CD14-positive monocyte (primary cell): ENCODE measurements around the gene RNF187. TPM values are rescaled to one million over a fixed set of nuclear protein-coding genes. Genes with fewer than 3 reads are reported as not detected.
A peak's percentile ranks its signal among the peaks of the same experiment; 100 is the strongest.

Source experiments
- DNase-seq, 3 donors: peaks; one replicate each; pipeline ENCODE4 v3.0.0-alpha.2; 2011 to 2022
- H2AFZ ChIP-seq: 2 replicates; pipeline ENCODE4 v1.6.0; 2012; ENCODE audit warnings: mild to moderate bottlenecking, low read depth, low read length, inconsistent platforms; ENCODE audit not compliant: insufficient read depth, poor library complexity, severe bottlenecking
- H3K27ac ChIP-seq, 2 donors: 1 replicate in 1 of 2; 2 replicates in 1 of 2; pipeline ENCODE4 v1.5.1; 2012 to 2013; ENCODE audit warnings: low read length in 2 of 2, control low read depth in 1 of 2, inconsistent platforms in 1 of 2, low read depth in 1 of 2, mild to moderate bottlenecking in 1 of 2
- H3K27me3 ChIP-seq, 2 donors: one replicate each; pipeline versions ENCODE4 v1.6.0 to v1.6.1; 2011 to 2013; ENCODE audit warnings: low read length in 2 of 2; ENCODE audit not compliant: control insufficient read depth in 2 of 2, insufficient read depth in 2 of 2
- H3K36me3 ChIP-seq, 2 donors: replicated peaks in 1 of 2; 1 replicate in 1 of 2; 2 replicates in 1 of 2; pipeline versions ENCODE4 v1.5.1 to v1.6.1; 2012 to 2013; ENCODE audit warnings: low read length in 2 of 2, control low read depth in 1 of 2, inconsistent platforms in 1 of 2, mild to moderate bottlenecking in 1 of 2; ENCODE audit not compliant: insufficient read depth in 2 of 2, control insufficient read depth in 1 of 2
- H3K4me1 ChIP-seq, 2 donors: 1 replicate in 1 of 2; 2 replicates in 1 of 2; pipeline versions ENCODE4 v1.5.1 to v1.6.1; 2012 to 2013; ENCODE audit warnings: low read length in 2 of 2, control low read depth in 1 of 2, inconsistent platforms in 1 of 2, mild to moderate bottlenecking in 1 of 2, moderate library complexity in 1 of 2; ENCODE audit not compliant: insufficient read depth in 2 of 2, control insufficient read depth in 1 of 2
- H3K4me2 ChIP-seq: replicated peaks from 2 replicates; pipeline ENCODE3; 2012; ENCODE audit warnings: low read length, moderate library complexity, mild to moderate bottlenecking; ENCODE audit not compliant: poor library complexity, severe bottlenecking; ENCODE audit errors: extremely low read depth
- H3K4me3 ChIP-seq, 3 experiments: fragments of 200-600 bp in 1 of 3; sonication (generic) in 1 of 3; replicated peaks in 1 of 3; 1 replicate in 2 of 3; 2 replicates in 1 of 3; pipeline ENCODE4 v1.5.1; 2011 to 2013; ENCODE audit warnings: low read length in 3 of 3, mild to moderate bottlenecking in 3 of 3, control low read depth in 2 of 3, low read depth in 2 of 3, inconsistent platforms in 1 of 3, moderate library complexity in 1 of 3
- H3K79me2 ChIP-seq: 2 replicates; pipeline ENCODE4 v1.6.0; 2012; ENCODE audit warnings: mild to moderate bottlenecking, control low read depth, inconsistent platforms, low read length, moderate library complexity; ENCODE audit not compliant: insufficient read depth
- H3K9ac ChIP-seq: 2 replicates; pipeline ENCODE4 v1.6.0; 2017; ENCODE audit warnings: low read length, mild to moderate bottlenecking; ENCODE audit not compliant: insufficient read depth, poor library complexity, severe bottlenecking
- H3K9me3 ChIP-seq, 2 donors: replicated peaks in 1 of 2; 1 replicate in 1 of 2; 2 replicates in 1 of 2; pipeline versions ENCODE4 v1.5.1 to v1.6.1; 2012 to 2013; ENCODE audit warnings: low read length in 2 of 2, control low read depth in 1 of 2; ENCODE audit not compliant: control insufficient read depth in 1 of 2, insufficient read depth in 1 of 2
- H4K20me1 ChIP-seq: 2 replicates; pipeline ENCODE4 v1.6.0; 2012; ENCODE audit warnings: mild to moderate bottlenecking, low read length, control low read depth, moderate library complexity; ENCODE audit not compliant: insufficient read depth
- H3K27ac Mint-ChIP-seq, 7 donors: one replicate each; pipeline ENCODE4 v1.8.0; 2020; ENCODE audit warnings: mild to moderate bottlenecking in 7 of 7, mixed read lengths in 7 of 7, moderate library complexity in 6 of 7, inconsistent platforms in 2 of 7
- H3K27me3 Mint-ChIP-seq, 3 donors: one replicate each; pipeline ENCODE4 v1.8.0; 2021 to 2022; ENCODE audit warnings: low read depth in 3 of 3, mild to moderate bottlenecking in 3 of 3, mixed read lengths in 3 of 3, moderate library complexity in 3 of 3, inconsistent platforms in 1 of 3
- H3K36me3 Mint-ChIP-seq, 2 donors: one replicate each; pipeline ENCODE4 v1.8.0; 2020; ENCODE audit warnings: mixed read lengths in 2 of 2, inconsistent platforms in 1 of 2, mild to moderate bottlenecking in 1 of 2
- H3K4me1 Mint-ChIP-seq: one replicate; pipeline ENCODE4 v1.8.0; 2020; ENCODE audit warnings: mild to moderate bottlenecking, mixed read lengths
- H3K4me3 Mint-ChIP-seq, 2 donors: one replicate each; pipeline ENCODE4 v1.8.0; 2020; ENCODE audit warnings: mild to moderate bottlenecking in 2 of 2, mixed read lengths in 2 of 2, moderate library complexity in 1 of 2
- H3K9me3 Mint-ChIP-seq, 7 donors: one replicate each; pipeline ENCODE4 v1.8.0; 2020 to 2022; ENCODE audit warnings: mixed read lengths in 7 of 7, mild to moderate bottlenecking in 6 of 7, moderate library complexity in 6 of 7, inconsistent platforms in 2 of 7
- WGBS: methylation state at CpG from one replicate; pipeline ENCODE4 v1.1.5; 2013; ENCODE audit warnings: missing lambda C conversion rate; ENCODE audit not compliant: insufficient coverage; 5-methylcytosine and 5-hydroxymethylcytosine counted together
- intact Hi-C, 2 donors: fragments of 100-400 bp; cut with micrococcal nuclease; formaldehyde crosslinking; loops; one replicate each; pipeline versions ENCODE4 v1.15.0 to v1.15.1; 2023
- polyA plus RNA-seq, 3 donors: library from polyadenylated mRNA; depleted of rRNA in 1 of 3; unstranded in 2 of 3; stranded (reverse) in 1 of 3; fragments of 300-500 nt in 2 of 3; fragments of >200 nt in 1 of 3; fragmentation: Illumina TruSeq in 2 of 3; gene quantifications; 1 replicate in 2 of 3; 2 replicates in 1 of 3; pipeline ENCODE4 v1.2.3, GENCODE V29; 2012 to 2021
- TF ChIP-seq, protein P1 (sequence below): fragments of 200-600 bp; IDR thresholded peaks from one replicate; pipeline ENCODE4 v1.8.0; 2022; ENCODE audit warnings: antibody characterized with exemption, mild to moderate bottlenecking

RNF187 gene
- polyA plus RNA-seq, 3 donors = 5.9 to 27.6 (median 24.6) TPM

DNA sequence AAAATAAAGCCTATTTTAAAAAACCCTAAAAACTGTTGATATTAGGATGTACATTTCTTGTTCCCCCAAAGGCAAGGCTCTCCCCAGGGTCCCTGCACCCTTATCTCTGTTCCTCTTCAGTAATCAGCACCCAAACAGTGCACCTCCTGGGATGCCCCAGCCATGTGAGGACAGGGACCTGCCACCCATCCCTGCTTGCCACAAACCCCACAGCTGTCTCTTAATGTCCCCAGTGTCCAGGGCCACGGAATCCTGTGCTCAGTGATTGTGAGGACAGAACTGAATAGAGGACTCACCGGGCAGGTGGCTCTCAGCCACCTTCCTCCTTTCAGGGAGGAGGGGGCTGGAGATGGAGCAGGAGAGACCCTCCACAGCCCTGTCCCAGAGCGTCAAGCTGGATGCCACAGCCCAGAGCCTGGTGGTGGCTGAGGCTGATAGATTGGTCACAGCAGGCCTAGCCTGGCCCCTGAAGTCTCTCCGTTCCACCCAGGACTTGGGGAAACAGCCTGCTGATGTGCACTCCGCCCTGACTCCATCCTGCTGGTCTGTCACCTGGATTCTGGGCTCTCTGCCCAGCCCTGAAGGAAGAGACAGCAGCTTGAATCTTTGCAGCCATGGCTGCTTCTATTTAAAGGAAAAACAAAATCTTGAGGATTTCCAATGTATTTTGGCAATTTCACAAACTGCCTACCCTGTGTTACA lies 23.1 kb downstream of the RNF187 start:
- TF ChIP-seq, protein P1, sequence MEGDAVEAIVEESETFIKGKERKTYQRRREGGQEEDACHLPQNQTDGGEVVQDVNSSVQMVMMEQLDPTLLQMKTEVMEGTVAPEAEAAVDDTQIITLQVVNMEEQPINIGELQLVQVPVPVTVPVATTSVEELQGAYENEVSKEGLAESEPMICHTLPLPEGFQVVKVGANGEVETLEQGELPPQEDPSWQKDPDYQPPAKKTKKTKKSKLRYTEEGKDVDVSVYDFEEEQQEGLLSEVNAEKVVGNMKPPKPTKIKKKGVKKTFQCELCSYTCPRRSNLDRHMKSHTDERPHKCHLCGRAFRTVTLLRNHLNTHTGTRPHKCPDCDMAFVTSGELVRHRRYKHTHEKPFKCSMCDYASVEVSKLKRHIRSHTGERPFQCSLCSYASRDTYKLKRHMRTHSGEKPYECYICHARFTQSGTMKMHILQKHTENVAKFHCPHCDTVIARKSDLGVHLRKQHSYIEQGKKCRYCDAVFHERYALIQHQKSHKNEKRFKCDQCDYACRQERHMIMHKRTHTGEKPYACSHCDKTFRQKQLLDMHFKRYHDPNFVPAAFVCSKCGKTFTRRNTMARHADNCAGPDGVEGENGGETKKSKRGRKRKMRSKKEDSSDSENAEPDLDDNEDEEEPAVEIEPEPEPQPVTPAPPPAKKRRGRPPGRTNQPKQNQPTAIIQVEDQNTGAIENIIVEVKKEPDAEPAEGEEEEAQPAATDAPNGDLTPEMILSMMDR = no peak
- no peak overlapping the region for H3K27ac ChIP-seq
- intact Hi-C loops = loop anchor here in 1 of 2 donors (5.0 kb wide), 1 partner anchor 513 kb away; no protein-coding TSS in a partner anchor
- peaks cover 0 to 9% of the 10 kb centered on the region in 2 donors for H3K27me3 ChIP-seq
- Mint-ChIP-seq H3K27me3 (peaks cover 22 to 48% (median 39%) of the 10 kb centered on the region in 3 donors), H3K36me3 (no peaks in the 10 kb centered on the region), H3K9me3 (peaks cover 0 to 16% (median 11%) of the 10 kb centered on the region in 7 donors), H3K4me1 (peaks cover 7% of the 10 kb centered on the region), H3K4me3 (no peak overlapping the region), H3K27ac (peak overlapping the region in 1 of 7 donors; percentile 44)
- H2AFZ ChIP-seq = no peak overlapping the region
- no peak overlapping the region for H3K4me2 ChIP-seq
- no peaks in the 10 kb centered on the region for H3K79me2 ChIP-seq
- H4K20me1 ChIP-seq = no peaks in the 10 kb centered on the region
- DNase-seq = no peak
- peaks cover 0 to 6% of the 10 kb centered on the region in 2 donors for H3K9me3 ChIP-seq
- H3K36me3 ChIP-seq = no peaks in the 10 kb centered on the region
- WGBS = 94% methylated on average over 3 of the region's 5 CpGs
- H3K4me3 ChIP-seq = no peak overlapping the region
- H3K4me1 ChIP-seq = no peaks in the 10 kb centered on the region
- H3K9ac ChIP-seq = no peak overlapping the region

DNA sequence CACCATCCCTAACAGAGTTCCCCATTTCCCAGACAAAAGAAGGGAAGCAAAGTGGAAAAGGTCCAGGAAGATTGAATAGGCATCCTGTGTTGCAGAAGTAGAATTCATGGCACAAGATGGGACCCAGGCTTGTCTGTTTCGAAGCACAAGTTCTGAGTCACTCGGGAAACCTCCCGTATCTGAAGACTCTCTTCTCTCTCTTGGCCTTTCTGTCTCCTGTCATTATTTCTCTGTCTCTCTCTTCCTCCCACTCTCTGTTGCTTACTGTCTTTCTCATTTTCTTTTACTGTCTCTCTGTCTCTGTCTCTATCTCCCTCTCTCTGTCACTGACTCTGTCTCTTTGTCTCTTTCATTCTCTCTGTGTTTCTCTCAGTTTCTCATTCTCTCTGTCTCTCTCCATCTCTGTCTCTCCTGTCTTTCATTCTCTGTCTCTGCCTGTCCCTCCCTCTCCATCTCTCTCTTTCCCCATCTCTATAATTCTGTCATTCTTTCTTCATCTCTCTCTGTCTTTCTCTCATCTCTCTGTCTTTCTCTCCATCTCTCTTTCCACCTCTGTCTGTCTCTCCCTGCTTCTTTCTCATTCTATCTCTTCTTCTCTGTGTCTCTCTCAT lies 23.7 kb downstream of the RNF187 start:
- Histone ChIP-seq H3K4me3 (no peak overlapping the region), H3K27ac (no peak overlapping the region), H4K20me1 (no peaks in the 10 kb centered on the region), H3K4me1 (no peaks in the 10 kb centered on the region), H3K36me3 (no peaks in the 10 kb centered on the region), H3K79me2 (no peaks in the 10 kb centered on the region), H3K27me3 (peaks cover 5 to 11% of the 10 kb centered on the region in 2 donors), H3K9ac (no peak overlapping the region), H2AFZ (no peak overlapping the region), H3K4me2 (no peak overlapping the region), H3K9me3 (peaks cover 0 to 6% of the 10 kb centered on the region in 2 donors)
- WGBS = 100% methylated on average over 2 of the region's 3 CpGs
- Mint-ChIP-seq H3K27me3 (peaks cover 22 to 47% (median 41%) of the 10 kb centered on the region in 3 donors), H3K4me1 (peaks cover 1% of the 10 kb centered on the region), H3K27ac (peak overlapping the region in 1 of 7 donors; percentile 28), H3K4me3 (peak overlapping the region in 1 of 2 donors; percentile 0), H3K9me3 (peaks cover 0 to 16% (median 7%) of the 10 kb centered on the region in 7 donors), H3K36me3 (no peaks in the 10 kb centered on the region)
- no peak for DNase-seq
- TF ChIP-seq, protein P1 = no peak
- intact Hi-C loops = loop anchor here in 1 of 2 donors (5.0 kb wide), 1 partner anchor 514 kb away; no protein-coding TSS in a partner anchor
